HL-60 (cell line): ENCODE results near the gene RGS10.

Experiments used
- CTCF ChIP-seq: IDR thresholded peaks from one replicate; pipeline ENCODE4 v1.5.1; 2011; ENCODE audit warnings: low read length, control low read depth, inconsistent platforms; ENCODE audit not compliant: insufficient read depth
- POLR2AphosphoS5 ChIP-seq: IDR thresholded peaks from 2 replicates; pipeline ENCODE4 v1.6.1; 2012; ENCODE audit warnings: low read depth
- REST ChIP-seq: IDR thresholded peaks from 2 replicates; pipeline ENCODE4 v1.6.1; 2012; ENCODE audit warnings: low read depth; ENCODE audit not compliant: insufficient replicate concordance

- TF ChIP-seq CTCF (no peak), POLR2AphosphoS5 (no peak), REST (no peak)
Observed at GRCh38 chr10:119511828-119512515, 30.5 kb downstream of the RGS10 start.
